Activated CD4-positive, alpha-beta T cell treated with anti-CD3 and anti-CD28 coated beads, Interleukin-2, Interleukin-4, amounts not matched to agents 100 ng/mL and 50 ng/mL, durations not matched to agents 16 hours and 8 hours (primary cell): Measurements from ENCODE around the gene GORASP1.

ENCODE experiments used
- DNase-seq: peaks from one replicate; pipeline ENCODE4 v3.0.0-alpha.2; 2020; ENCODE audit warnings: low spot score

GORASP1 gene

DNA sequence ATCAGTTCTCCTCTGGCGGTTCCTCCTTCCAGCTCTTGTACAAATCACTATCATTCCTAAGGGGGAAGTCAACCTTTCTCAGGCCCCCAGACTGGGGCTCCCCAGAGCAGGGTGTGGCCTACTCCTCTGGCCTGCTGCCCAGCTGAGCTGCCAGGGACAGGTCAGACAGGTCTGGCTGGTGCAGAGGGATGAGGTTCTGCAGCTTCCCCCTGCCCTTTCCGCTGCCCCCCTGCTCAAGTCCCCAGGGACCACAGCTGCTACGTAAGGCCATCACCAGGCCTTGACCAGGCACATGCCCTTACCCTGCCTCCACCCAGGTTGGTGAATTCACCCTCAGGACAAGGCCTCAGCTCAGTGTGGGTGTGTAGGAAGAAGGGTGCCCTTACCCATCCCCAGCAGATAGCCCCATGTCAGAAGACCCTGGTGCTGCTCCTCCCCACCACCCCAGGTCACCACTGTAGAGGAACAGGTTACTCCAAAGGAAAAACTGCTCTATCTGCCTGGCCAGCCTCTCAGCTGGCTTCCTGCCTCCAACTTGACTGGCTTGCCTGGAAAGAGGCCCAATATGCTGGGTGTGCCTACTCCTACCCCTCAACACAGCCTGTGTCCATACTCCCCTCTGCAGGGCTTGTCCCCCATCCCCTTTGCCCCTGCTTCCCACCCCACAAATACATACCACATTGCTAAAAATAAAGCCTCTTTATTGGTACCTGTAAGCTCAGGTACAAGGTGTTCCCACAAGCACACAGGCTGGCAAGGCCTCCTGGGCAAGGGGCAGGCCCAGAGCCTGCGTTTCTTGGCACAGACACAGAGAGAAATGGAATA lies 34.0 kb upstream of the GORASP1 start:
- DNase-seq, result no peak

DNA sequence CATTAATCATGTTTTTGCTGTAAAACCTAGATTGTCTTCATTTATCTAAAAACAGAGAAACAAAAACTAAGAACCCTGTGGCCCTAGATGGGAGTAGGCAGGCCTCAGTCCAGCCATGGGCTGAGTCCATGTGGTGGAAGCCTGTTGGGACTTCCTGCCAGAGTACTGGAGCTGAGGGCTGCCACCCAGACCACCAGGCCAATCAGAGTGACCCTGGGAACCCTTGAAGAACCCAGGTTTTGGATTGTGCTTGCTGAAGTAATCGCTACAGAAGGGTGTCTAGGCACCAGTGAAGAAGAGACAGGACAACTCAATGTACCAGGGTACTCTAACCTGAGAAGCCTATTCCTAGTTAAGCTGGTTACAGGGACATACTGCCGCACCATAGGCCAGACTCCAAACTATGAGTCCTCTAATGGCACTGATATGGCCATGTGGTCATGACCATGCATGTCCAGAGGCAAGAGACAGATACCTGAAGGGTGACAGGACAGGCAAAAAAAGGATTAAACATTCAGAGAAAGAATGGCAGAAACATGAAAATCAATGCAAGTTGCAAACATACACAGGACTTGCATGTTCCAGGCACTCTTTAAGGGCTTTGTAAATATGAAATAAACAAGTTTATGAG lies 33.0 kb upstream of the GORASP1 start:
- DNase-seq, result no peak

DNA sequence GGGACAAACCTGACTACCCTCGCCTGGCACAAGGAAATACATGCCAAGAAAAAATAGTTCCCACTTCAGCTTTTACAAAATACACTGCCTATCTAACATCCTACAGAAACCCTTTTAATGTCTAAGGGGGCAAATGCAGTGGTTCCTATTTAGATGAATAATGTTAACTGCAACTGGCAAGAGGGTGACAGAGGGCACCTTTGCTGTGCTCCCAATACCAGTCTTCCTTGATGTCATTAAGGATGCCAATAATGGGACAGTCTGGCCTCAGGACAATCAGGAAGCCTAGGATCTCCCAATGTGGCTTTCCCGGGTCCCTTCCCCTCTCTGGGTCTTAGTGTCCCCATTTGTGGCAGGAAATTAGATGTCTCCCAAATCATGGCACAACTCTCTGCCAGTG lies 32.0 kb upstream of the GORASP1 start:
- no peak for DNase-seq

DNA sequence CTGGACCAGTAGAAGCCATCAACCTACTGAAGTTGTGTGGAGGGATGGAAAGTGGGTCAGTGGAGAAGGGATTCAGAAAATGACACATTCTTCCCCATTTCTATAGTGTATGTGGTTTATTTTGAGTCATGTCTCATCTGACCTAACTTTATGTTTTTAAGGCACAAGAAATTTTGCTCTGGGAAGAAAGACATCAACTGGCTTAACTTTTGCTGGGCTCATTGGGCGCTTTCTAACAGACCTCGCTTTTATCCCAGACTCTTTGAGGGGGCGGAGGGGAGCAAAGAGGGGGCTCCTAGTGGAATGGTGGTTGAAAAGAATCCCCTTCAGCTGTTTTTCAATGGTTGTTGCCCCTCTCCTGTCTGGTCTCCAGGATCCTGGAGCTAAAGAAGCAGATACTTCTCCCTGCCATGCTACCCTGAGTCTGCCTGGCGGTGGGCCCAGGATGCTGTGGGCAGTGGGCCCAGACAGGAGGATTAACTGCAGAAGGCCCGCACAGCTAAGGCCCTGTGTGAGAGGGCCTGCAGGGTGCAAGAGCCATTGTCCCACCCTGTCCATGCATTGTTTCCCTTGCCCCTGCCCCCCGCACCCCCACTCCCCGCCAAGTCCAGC lies 31.5 kb upstream of the GORASP1 start:
- peak; percentile 13 for DNase-seq

DNA sequence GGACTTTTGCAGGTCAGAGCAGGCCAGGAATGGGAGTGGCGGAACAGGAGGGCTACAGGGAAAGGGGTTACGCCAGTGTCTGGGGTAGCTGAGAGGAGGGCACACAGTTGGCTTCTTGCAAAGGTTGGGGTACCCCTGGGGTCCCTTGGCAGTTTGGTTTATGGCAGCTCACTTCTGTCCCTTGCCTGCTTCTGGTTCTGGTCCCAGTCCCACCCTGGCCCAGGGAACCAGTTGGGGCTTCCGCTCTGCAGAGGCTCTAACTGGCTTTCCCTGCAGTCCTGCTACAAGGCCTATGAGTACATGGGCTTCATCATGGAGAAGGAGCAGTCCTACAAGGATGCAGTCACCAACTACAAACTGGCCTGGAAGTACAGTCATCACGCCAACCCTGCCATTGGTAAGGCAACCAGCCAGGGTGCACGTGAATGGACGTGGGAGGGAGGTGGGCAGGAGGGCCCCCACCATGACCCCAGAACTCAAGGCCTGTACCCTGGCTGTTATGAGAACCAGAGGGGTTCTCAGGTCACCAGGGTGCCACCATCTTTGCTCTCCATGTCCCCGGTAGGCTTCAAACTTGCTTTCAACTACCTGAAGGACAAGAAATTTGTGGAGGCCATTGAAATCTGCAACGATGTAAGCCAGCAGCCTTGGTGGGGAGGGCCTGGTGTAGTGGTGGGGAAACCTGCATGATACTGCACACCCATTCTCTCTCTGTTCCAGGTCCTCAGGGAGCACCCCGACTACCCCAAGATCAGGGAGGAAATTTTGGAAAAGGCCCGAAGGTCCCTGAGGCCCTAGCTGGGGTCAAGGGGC lies 30.8 kb upstream of the GORASP1 start:
- DNase-seq, result no peak

DNA sequence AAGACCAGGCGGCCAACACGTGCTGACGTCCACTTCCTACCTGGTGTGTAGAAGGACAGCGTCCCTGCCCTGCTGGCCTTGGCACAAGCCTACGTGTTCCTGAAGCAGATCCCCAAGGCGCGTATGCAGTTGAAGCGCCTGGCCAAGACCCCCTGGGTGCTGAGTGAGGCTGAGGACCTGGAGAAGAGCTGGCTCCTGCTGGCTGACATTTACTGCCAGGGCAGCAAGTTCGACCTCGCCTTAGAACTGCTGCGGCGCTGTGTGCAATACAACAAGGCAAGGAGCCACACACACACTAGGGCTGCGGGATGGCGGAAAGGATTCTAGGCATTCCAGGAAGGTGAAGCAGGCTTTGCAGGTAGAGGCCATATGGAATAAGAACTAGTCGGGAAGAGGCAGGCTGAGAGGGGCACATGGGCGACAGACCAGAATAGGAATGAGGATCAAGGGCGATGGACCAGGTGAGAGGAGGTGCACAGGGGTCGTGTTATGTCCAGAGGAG lies 30.1 kb upstream of the GORASP1 start:
- no peak for DNase-seq

DNA sequence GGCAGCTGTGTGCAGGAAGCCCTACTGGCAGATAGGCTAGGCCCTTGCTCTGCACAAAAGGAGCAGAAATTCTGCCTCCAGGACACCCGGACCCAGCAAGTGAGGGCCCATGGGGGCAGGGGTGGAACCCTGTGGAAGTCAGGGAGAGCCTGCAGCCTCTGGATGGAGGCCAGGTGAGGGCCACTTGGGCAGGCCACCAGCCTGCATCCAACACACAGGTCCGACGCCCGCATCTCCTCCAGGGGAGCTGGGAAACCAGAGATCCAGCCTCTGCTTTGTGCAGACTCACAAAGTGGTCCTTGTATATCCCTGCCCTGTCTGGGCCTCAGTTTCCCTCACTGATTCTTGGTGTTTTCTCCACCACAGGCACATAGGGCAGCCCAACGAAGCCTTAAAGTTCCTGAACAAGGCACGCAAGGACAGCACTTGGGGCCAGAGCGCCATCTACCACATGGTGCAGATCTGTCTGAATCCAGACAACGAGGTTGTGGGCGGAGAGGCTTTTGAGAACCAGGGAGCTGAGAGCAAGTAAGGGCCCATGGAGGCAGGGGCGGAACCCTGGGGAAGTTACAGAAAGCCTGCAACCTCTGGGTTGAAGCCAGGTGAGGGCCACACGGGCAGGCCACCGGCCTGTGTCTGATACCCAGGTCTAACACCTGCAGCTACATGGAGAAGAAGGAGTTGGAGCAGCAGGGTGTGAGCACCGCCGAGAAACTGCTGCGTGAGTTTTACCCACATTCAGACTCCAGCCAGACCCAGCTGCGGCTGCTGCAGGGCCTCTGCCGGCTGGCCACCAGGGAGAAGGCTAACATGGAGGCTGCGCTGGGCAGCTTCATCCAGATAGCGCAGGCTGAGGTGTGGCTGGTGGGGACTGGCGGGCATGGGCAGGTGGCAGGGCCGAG lies 29.4 kb upstream of the GORASP1 start:
- no peak for DNase-seq

DNA sequence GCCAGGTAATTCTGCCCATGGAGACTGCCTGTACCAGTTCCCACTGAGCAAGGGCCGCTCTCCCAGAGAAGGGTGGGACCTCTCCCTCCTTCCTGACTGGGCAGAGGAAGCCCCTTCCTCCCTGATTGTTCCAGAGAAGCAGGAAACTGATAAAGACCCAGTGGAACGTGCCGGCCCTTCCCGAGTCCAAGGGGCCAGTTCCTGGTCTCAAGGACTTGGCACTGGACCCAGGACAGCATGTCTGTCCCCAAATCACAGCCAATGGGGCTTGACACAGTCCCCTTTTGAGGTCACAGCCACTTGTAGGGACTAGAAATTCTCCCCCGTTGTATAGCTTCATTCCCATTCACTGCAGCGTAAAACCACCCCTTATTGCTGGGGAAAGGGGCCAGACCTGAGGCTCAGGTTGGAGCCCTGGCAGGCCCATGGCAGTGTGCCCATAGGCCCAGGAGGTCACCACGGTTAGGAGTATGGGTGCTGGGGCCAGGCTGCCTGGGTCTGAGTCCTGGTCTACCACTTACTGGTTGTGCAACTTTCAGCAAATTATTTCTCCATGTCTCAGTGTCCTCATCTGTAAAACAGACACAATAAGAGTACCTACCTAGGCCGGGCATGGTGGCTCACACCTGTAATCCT lies 27.9 kb upstream of the GORASP1 start:
- DNase-seq, result no peak

DNA sequence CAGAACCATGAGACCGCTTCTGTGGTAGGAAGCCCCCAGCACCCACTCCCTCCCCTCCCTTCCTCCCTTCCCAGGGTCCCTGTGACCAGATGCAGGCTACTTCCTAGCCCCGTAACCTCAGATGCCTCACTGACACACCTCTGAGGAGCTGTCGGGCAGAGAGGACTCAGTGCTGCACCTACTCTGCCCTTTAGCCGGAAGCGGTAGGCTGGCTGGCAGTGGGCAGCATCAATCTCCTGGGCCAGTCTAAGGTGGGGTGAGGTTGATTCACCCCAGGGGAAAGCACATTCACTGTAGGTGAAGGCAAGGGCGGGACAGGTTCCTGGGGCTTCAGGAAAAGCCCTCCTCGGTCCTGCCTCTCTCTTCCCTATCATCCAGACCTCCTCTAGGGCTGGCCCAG lies 26.9 kb upstream of the GORASP1 start:
- DNase-seq, result no peak

DNA sequence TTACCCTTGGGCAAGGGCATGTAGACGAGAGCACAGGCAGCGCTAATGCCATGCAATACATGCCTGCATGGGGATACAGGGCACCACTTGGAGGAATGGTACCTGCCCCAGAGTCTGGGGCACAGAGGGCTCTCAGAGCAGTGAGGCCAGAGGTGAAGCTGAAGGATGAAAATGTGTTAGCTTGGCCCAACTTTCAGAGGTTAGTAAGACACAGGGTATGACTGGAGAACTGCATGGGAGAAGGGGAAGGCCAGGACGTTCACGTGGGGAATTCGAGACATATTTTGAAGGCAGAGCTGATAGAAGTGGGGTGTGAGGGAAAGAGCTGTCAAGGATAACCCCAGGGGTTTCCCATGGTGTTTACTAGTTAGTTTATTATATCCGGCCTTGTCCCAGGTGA lies 26.4 kb upstream of the GORASP1 start:
- no peak for DNase-seq

DNA sequence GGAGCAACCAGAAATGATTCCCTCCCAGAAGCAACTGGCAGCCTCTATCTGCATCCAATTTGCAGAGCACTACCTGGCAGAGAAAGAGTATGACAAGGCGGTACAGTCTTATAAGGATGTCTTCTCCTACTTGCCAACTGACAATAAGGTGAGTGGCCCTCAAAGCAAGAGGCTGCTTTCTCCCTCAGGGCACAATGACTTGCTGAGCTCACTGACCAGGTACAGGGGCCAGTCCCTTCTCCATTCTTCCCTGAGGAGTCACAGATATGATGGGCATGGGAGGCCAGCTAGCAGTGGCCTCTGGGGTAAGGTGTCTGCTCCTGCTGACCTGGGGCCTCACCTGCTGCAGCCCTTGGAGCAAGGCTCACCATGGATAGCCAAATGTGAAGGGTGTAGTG lies 25.7 kb upstream of the GORASP1 start:
- no peak for DNase-seq

DNA sequence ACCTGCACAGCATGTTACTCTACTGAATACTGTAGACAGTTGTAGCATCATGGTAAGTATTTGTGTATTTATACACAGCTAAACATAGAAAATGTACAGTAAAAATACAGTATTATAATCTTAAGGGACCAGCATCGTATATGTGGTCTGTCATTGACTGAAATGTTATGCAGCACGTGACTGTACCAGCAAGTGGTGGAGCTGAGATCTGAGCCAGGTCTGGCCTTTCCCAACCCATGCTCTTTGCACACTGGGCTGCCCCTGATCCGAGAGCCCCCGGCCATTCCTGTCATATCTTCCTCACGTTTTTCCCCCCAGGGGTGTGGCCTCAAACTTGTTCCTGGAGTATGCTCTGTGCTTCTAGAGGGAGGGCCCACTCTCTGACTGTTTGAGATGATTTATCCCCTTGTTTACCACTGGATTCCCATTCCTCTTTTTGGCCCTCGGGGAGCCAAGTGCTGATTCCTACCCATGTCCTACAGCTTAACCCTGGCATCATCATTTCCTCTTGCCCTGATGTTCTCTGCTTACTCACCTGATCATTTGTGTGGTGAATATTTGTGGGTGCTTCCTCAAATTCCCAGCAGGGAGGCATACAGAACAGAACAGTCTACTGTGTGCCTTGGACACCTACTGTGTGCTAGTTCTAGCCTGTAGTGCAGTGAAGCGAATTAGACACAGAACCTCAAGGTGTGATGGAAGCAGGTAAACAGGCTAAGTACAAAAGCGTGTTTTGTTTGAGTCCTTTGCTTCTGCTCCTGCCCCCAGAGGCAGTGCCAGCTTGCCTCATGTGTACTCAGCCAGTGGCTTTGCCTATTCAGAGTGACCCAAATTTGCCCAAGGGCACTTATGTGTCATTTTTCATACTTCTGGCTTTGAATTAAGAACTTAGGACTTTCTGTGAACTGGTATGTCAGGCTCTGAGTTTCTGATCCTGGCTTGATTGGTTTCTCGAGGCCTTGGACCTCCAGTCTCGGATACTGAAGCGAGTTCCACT lies 25.0 kb upstream of the GORASP1 start:
- no peak for DNase-seq

DNA sequence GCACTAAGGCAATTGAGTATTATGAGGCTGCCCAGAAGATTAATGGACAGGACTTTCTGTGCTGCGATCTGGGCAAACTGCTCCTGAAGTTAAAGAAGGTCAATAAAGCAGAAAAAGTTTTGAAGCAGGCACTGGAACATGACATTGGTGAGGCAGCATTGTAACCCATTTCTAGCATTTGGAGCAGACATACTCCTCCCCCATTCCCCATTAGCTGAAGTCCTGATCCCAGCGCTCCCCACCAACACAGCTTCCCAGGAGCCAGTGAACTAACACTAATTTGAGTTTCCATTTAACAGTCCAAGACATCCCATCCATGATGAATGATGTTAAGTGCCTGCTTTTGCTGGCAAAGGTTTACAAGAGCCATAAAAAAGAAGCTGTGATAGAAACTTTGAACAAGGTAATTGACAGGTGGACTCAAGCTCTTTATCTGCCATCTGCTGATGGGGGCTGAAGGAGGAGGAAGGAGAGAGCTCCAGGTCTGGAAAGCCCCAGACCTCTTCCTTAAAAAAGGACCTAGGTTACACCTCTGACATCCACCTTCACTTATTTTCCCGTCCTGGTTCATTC lies 23.4 kb upstream of the GORASP1 start:
- no peak for DNase-seq

DNA sequence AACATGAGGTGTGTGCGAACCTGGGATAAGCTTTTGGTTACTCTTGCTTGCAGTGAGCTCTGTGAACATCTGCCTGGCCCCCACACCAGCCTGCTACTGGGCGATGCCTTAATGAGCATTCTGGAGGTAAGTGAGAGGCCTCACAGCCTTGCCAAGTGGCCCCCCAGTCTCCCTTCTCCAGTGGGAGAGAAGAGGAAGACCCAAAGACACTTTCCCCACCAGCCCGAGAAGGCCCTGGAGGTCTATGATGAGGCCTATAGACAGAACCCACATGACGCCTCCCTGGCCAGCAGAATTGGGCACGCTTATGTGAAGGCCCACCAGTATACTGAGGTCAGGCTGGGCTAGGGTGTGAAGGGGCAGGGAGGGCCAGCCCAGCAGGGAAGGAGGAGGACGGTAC lies 22.6 kb upstream of the GORASP1 start:
- no peak for DNase-seq

DNA sequence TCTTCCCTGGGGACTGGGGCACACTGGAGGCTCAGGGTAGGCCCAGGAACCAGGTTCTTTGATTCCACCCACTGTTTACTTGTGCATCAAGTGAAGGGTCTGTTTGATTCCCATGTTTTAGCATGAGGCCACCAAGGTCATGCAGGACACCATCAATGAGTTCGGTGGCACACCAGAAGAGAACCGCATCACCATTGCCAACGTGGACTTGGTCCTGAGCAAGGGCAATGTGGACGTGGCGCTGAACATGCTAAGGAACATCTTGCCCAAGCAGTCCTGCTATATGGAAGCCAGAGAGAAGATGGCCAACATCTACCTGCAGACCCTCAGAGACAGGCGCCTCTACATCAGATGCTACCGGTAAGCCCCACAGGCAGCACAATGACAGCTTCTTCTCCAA lies 21.5 kb upstream of the GORASP1 start:
- no peak for DNase-seq

DNA sequence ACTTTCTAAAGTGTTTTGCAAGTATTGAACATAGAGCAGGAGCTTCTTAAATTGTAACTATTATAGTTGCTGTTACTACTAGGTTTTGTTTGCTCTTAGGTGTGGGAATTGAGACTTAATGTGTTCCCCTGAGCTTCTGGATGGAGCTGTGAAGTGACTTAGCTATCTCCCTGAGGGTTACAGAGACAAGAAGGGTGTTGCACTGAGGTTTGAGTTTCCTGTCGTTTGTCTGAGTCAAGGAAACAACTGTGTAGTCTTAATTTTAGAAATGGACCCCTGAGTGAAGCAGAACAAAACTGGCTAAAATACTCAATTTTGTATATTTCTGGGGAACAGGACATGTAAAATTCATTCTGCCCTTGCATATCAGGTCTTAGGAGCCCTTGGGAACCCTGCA lies 20.5 kb upstream of the GORASP1 start:
- no peak for DNase-seq

DNA sequence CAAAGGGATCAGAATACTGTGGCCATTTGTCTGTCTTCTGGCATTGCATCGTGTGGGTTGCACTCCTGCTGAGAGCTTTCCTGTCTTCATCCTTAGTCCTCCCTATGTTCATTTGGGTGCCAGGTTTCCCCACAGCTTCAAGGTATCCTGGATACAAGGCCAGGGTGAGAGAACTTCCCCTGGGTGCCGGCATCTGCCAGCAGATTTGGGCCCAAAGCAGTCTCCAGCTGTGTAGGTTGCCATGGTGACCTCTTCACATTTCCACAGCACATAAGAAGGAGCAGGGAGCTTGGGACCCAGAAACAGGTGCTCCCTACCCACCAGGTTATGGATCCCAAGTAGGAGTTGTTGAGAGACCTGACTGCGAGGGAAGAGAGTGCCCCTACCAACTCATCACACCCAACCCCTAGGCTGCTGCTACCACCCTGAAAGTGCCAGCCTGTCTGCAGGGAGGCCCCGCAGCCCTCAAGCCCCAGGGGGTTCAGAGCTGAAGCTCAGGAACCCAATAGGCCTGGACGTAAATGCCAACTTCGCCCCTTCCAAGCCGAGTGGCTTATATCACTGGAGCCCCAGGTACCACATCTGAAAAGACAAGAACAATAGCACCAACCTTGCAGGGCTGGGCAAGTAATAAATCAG lies 20.0 kb upstream of the GORASP1 start:
- no peak for DNase-seq

DNA sequence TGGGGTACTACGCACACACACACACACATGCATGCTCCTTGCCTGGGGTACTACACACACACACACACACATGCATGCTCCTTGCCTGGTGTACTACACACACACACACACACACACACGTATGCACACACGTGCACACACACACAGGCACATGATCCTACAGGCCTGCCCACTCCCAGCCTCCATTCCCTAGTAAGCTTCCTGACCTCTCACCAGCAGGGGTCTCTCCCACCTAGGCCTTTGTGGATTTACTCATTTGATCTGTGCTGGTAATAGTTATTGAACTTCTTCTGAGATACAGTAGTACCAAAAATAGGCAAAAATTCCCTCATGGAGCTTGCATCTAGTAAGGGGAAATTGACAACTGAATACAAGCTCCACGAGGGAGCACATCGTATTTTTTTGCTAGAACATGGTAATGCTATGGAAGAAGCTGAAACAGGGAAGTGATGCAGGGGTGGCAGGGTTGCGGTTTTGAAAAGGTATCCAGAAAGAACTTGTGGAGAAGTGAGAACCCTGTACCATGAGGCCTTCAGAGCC lies 19.2 kb upstream of the GORASP1 start:
- no peak for DNase-seq
